HEK293 (cell line): ENCODE results near the gene DDX31.

Experiments
- ELK4 ChIP-seq: IDR thresholded peaks from 2 replicates; pipeline ENCODE4 v1.6.1; 2011; ENCODE audit warnings: mild to moderate bottlenecking, low read depth, low read length, borderline replicate concordance
- GLI4 ChIP-seq: fragments of 450-650 bp; formaldehyde crosslinking; IDR thresholded peaks from 2 replicates; pipeline ENCODE4 v1.5.1; 2016; ENCODE audit warnings: missing biosample characterization, missing genetic modification characterization
- GLIS2 ChIP-seq: fragments of 450-650 bp; formaldehyde crosslinking; IDR thresholded peaks from 2 replicates; pipeline ENCODE4 v1.5.1; 2016; ENCODE audit warnings: missing biosample characterization, missing genetic modification characterization
- HOXC10 ChIP-seq: sonication (generic); formaldehyde crosslinking; IDR thresholded peaks from 2 replicates; pipeline ENCODE4 v1.8.1; 2023; ENCODE audit warnings: mild to moderate bottlenecking, missing genetic modification reagents
- INSM2 ChIP-seq: fragments of 450-650 bp; formaldehyde crosslinking; IDR thresholded peaks from 2 replicates; pipeline ENCODE4 v1.5.1; 2016; ENCODE audit warnings: missing biosample characterization, missing genetic modification characterization
- KLF7 ChIP-seq: fragments of 450-650 bp; formaldehyde crosslinking; IDR thresholded peaks from 2 replicates; pipeline ENCODE4 v1.5.1; 2016; ENCODE audit warnings: missing biosample characterization, missing genetic modification characterization, borderline replicate concordance
- OSR2 ChIP-seq: fragments of 450-650 bp; formaldehyde crosslinking; IDR thresholded peaks from 2 replicates; pipeline ENCODE4 v1.5.1; 2016; ENCODE audit warnings: missing biosample characterization, missing genetic modification characterization
- REPIN1 ChIP-seq: fragments of 450-650 bp; formaldehyde crosslinking; IDR thresholded peaks from 2 replicates; pipeline ENCODE4 v1.5.1; 2017; ENCODE audit warnings: missing biosample characterization, missing genetic modification characterization, low read depth
- WT1 ChIP-seq: fragments of 450-650 bp; formaldehyde crosslinking; IDR thresholded peaks from 2 replicates; pipeline ENCODE4 v1.5.1; 2016; ENCODE audit warnings: missing biosample characterization, missing genetic modification characterization
- ZBTB20 ChIP-seq: fragments of 450-650 bp; formaldehyde crosslinking; IDR thresholded peaks from 2 replicates; pipeline ENCODE4 v1.5.1; 2016; ENCODE audit warnings: missing biosample characterization, missing genetic modification characterization
- ZBTB21 ChIP-seq: fragments of 450-650 bp; formaldehyde crosslinking; IDR thresholded peaks from 2 replicates; pipeline ENCODE4 v1.5.1; 2017; ENCODE audit warnings: missing biosample characterization, missing genetic modification characterization
- ZBTB6 ChIP-seq: fragments of 450-650 bp; formaldehyde crosslinking; IDR thresholded peaks from 2 replicates; pipeline ENCODE4 v1.5.1; 2017; ENCODE audit warnings: missing biosample characterization, missing genetic modification characterization
- ZIC2 ChIP-seq: fragments of 450-650 bp; formaldehyde crosslinking; IDR thresholded peaks from 2 replicates; pipeline ENCODE4 v1.5.1; 2016; ENCODE audit warnings: missing biosample characterization, missing genetic modification characterization
- ZNF157 ChIP-seq: fragments of 450-650 bp; formaldehyde crosslinking; IDR thresholded peaks from 2 replicates; pipeline ENCODE4 v1.5.1; 2016; ENCODE audit warnings: missing biosample characterization, missing genetic modification characterization
- ZNF174 ChIP-seq: fragments of 450-650 bp; formaldehyde crosslinking; IDR thresholded peaks from 2 replicates; pipeline ENCODE4 v1.5.0; 2017; ENCODE audit warnings: missing biosample characterization, mild to moderate bottlenecking, missing genetic modification characterization
- ZNF223 ChIP-seq: fragments of 450-650 bp; formaldehyde crosslinking; IDR thresholded peaks from 2 replicates; pipeline ENCODE4 v1.5.1; 2016; ENCODE audit warnings: missing biosample characterization, missing genetic modification characterization
- ZNF280D ChIP-seq: fragments of 450-650 bp; formaldehyde crosslinking; IDR thresholded peaks from 2 replicates; pipeline ENCODE4 v1.5.1; 2016; ENCODE audit warnings: missing biosample characterization, missing genetic modification characterization
- ZNF341 ChIP-seq: fragments of 450-650 bp; formaldehyde crosslinking; IDR thresholded peaks from 2 replicates; pipeline ENCODE4; 2016; ENCODE audit warnings: low read depth, missing biosample characterization, missing genetic modification characterization
- ZNF37A ChIP-seq: fragments of 450-650 bp; IDR thresholded peaks from 2 replicates; pipeline ENCODE4 v1.5.1; 2018; ENCODE audit warnings: missing biosample characterization, missing genetic modification characterization
- ZNF404 ChIP-seq: fragments of 450-650 bp; formaldehyde crosslinking; IDR thresholded peaks from 2 replicates; pipeline ENCODE4 v1.5.1; 2017; ENCODE audit warnings: missing biosample characterization, missing genetic modification characterization
- ZNF423 ChIP-seq: fragments of 450-650 bp; formaldehyde crosslinking; IDR thresholded peaks from 2 replicates; pipeline ENCODE4 v1.5.1; 2016; ENCODE audit warnings: missing biosample characterization, missing genetic modification characterization
- ZNF488 ChIP-seq: fragments of 450-650 bp; formaldehyde crosslinking; IDR thresholded peaks from 2 replicates; pipeline ENCODE4 v1.5.1; 2016; ENCODE audit warnings: missing biosample characterization, missing genetic modification characterization
- ZNF530 ChIP-seq: fragments of 450-650 bp; formaldehyde crosslinking; IDR thresholded peaks from 2 replicates; pipeline ENCODE4 v1.5.1; 2016; ENCODE audit warnings: low read depth, missing biosample characterization, missing genetic modification characterization
- ZNF558 ChIP-seq: fragments of 450-650 bp; formaldehyde crosslinking; IDR thresholded peaks from 2 replicates; pipeline ENCODE4 v1.5.1; 2016; ENCODE audit warnings: missing biosample characterization, missing genetic modification characterization
- ZNF560 ChIP-seq: fragments of 450-650 bp; formaldehyde crosslinking; IDR thresholded peaks from 2 replicates; pipeline ENCODE4 v1.5.1; 2017; ENCODE audit warnings: missing biosample characterization, missing genetic modification characterization, borderline replicate concordance
- ZNF561 ChIP-seq: fragments of 450-650 bp; IDR thresholded peaks from 2 replicates; pipeline ENCODE4 v1.5.1; 2018; ENCODE audit warnings: missing biosample characterization, missing genetic modification characterization, borderline replicate concordance
- ZNF624 ChIP-seq: fragments of 450-650 bp; formaldehyde crosslinking; IDR thresholded peaks from 2 replicates; pipeline ENCODE4 v1.5.1; 2017; ENCODE audit warnings: missing biosample characterization, missing genetic modification characterization
- ZNF660 ChIP-seq: fragments of 450-650 bp; IDR thresholded peaks from 2 replicates; pipeline ENCODE4 v1.5.1; 2018; ENCODE audit warnings: missing biosample characterization, mild to moderate bottlenecking, missing genetic modification characterization
- ZNF777 ChIP-seq: fragments of 450-650 bp; formaldehyde crosslinking; IDR thresholded peaks from 2 replicates; pipeline ENCODE4 v1.5.1; 2017; ENCODE audit warnings: missing biosample characterization, missing genetic modification characterization, borderline replicate concordance
- ZNF785 ChIP-seq: fragments of 450-650 bp; formaldehyde crosslinking; IDR thresholded peaks from 2 replicates; pipeline ENCODE4 v1.5.1; 2016; ENCODE audit warnings: missing biosample characterization, missing genetic modification characterization
- ZNF830 ChIP-seq: fragments of 450-650 bp; IDR thresholded peaks from 2 replicates; pipeline ENCODE4 v1.5.0; 2018; ENCODE audit warnings: missing biosample characterization, missing genetic modification characterization, low read depth, mild to moderate bottlenecking, moderate library complexity
- ZNF837 ChIP-seq: fragments of 450-650 bp; formaldehyde crosslinking; IDR thresholded peaks from 2 replicates; pipeline ENCODE4 v1.5.1; 2016; ENCODE audit warnings: missing biosample characterization, missing genetic modification characterization
- ZSCAN16 ChIP-seq: fragments of 450-650 bp; formaldehyde crosslinking; IDR thresholded peaks from 2 replicates; pipeline ENCODE4 v1.5.1; 2016; ENCODE audit warnings: missing biosample characterization, missing genetic modification characterization

DDX31 gene

GRCh38 chr9:132669698-132670456 is at the start of gene DDX31 (continued):
- TF ChIP-seq ZSCAN16 (tag by site-specific recombination): no peak
- TF ChIP-seq KLF7 (tag by site-specific recombination): peak; percentile 86
- TF ChIP-seq ZNF561: no peak
- TF ChIP-seq ZNF837 (tag by site-specific recombination): no peak
- peak; percentile 83; the same call in 1 of the 2 replicates for TF ChIP-seq ZNF777
- TF ChIP-seq ZNF157 (tag by site-specific recombination): no peak
- no peak for TF ChIP-seq ZNF530 (tag by site-specific recombination)
- TF ChIP-seq HOXC10 (CRISPR knock-in tag): no peak
- no peak for TF ChIP-seq ELK4
- TF ChIP-seq ZNF488 (tag by site-specific recombination): peak; percentile 21; the same call in 1 of the 2 replicates
- TF ChIP-seq ZBTB21 (tag by site-specific recombination): no peak
- TF ChIP-seq ZNF560 (tag by site-specific recombination): no peak
- TF ChIP-seq ZNF174 (tag by site-specific recombination): no peak
- TF ChIP-seq ZNF223 (tag by site-specific recombination): peak; percentile 46; the same call in 1 of the 2 replicates
- peak; percentile 52; the same call in 1 of the 2 replicates for TF ChIP-seq ZBTB6 (tag by site-specific recombination)
- peak; percentile 86; the same call in 1 of the 2 replicates for TF ChIP-seq REPIN1 (tag by site-specific recombination)
- TF ChIP-seq ZNF280D (tag by site-specific recombination): peak; percentile 7; the same call in 1 of the 2 replicates
- TF ChIP-seq ZNF423: no peak
- TF ChIP-seq ZNF785: peak; percentile 53; the same call in 1 of the 2 replicates
- peak; percentile 54 for TF ChIP-seq ZIC2
- TF ChIP-seq ZNF37A (tag by site-specific recombination): no peak
- TF ChIP-seq ZNF404: no peak
- peak; percentile 48 for TF ChIP-seq ZNF341 (tag by site-specific recombination)
- peak; percentile 10; the same call in 1 of the 2 replicates for TF ChIP-seq WT1 (tag by site-specific recombination)
- TF ChIP-seq GLIS2 (tag by site-specific recombination): peak; percentile 65
- TF ChIP-seq OSR2 (tag by site-specific recombination): peak; percentile 15; the same call in 1 of the 2 replicates
- no peak for TF ChIP-seq ZNF558
- peak; percentile 33; the same call in 1 of the 2 replicates for TF ChIP-seq ZNF660 (tag by site-specific recombination)
- peak; percentile 44; the same call in 1 of the 2 replicates for TF ChIP-seq INSM2 (tag by site-specific recombination)
- TF ChIP-seq ZNF830: no peak
- TF ChIP-seq ZNF624 (tag by site-specific recombination): no peak
- peak; percentile 8; the same call in 1 of the 2 replicates for TF ChIP-seq GLI4 (tag by site-specific recombination)
- peak; percentile 93 for TF ChIP-seq ZBTB20 (tag by site-specific recombination)
